HT-29 (cell line): Measurements from ENCODE around the gene PYCR2. TPM values are rescaled to one million over a fixed set of nuclear protein-coding genes. Genes with fewer than 3 reads are reported as not detected.

Source experiments
- DNase-seq: peaks from one replicate; pipeline ENCODE4 v3.0.0-alpha.2; 2015; ENCODE audit warnings: low spot score
- total RNA-seq: library from RNA; depleted of rRNA; stranded (reverse); fragments of >200 nt; shearing (Covaris generic); gene quantifications from 2 replicates; pipeline ENCODE4 v1.2.3, GENCODE V29; 2014

Gene PYCR2
- total RNA-seq, 1 experiment from 2014 or later = 60.6 TPM

DNA sequence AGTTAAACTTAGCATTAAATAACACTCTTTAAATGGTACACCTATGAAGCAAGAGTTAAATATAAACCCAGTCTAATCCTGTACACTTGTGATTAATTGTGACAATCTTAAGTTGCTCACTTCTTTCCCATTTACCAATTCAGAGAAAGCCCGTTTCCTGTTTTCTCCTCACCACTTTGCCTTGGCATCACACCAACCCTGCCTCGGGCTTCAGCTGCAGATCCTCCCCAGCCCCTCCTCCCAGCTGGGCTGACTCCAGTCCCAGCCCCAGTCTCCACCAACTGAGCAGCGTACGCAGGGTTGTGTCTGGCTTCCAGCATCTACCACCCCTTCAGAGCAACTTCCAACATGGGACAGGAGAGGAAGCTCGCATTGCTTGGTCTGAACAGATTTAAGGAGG, 4.1 kb downstream of the PYCR2 start:
- DNase-seq = no peak

DNA sequence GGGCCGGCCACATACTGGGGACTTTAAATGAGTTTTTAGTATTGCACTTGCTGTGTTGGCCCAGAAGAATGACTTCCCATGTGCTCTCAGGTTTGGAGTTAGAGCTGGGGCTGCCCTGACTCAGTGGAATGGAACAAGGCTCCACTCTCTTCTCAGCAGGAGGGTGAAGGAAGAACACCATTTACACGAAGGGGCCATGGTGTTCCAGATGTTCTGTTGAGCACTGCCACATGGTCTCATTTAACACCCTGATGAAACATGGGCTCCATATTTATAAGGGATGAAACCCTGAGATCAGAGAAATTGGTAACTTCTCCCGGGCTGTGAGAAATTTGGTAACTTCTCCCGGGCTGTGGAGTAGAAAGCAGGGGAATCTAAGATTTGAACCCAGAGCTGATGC, 5.8 kb downstream of the PYCR2 start:
- no peak for DNase-seq

- DNase-seq = no peak
These were observed 6.5 kb downstream of the PYCR2 start for GRCh38 chr1:225917536-225917935.

DNA sequence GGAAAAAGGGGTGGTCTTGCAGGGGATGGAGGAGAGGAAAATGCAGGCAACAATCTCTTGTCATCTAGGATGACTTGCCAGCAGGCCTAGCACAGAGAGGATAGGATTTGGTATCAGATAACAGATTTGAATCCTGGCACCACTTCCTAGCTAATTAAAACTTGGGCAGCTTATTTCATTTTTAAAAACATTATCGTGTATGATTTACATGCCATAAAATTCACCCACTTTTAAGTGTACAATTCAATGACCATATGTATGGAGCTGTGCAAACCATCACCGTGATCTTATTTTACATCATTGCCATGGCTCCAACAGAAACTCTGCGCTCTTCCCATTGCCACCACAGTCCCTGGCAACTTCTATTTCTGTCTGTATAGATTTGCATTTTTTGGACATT, 6.9 kb downstream of the PYCR2 start:
- no peak for DNase-seq

- DNase-seq = no peak
These were observed 8.5 kb downstream of the PYCR2 start for GRCh38 chr1:225915538-225915991.

GRCh38 chr1:225914947-225915346, 9.1 kb downstream of the PYCR2 start:
- DNase-seq = no peak

DNA sequence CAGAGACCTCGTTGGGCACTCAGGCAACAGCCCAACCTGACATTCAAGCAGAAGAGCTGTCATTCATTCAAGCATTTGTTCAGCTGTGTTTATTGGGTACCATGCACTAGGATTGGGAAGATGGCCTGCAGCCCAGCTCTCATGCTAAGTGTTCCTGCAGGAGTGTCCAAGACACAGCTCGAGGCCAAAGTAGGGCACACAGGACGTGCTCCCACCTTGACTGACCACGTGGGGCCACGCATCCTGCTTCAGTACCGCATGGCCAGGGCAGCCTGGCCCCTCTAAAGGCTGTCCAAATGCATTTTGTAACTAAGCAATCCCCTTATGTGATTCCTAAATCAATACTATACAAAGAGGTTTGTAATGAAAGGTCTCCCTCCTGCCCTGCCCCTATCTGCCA, 9.7 kb downstream of the PYCR2 start:
- no peak for DNase-seq

DNA sequence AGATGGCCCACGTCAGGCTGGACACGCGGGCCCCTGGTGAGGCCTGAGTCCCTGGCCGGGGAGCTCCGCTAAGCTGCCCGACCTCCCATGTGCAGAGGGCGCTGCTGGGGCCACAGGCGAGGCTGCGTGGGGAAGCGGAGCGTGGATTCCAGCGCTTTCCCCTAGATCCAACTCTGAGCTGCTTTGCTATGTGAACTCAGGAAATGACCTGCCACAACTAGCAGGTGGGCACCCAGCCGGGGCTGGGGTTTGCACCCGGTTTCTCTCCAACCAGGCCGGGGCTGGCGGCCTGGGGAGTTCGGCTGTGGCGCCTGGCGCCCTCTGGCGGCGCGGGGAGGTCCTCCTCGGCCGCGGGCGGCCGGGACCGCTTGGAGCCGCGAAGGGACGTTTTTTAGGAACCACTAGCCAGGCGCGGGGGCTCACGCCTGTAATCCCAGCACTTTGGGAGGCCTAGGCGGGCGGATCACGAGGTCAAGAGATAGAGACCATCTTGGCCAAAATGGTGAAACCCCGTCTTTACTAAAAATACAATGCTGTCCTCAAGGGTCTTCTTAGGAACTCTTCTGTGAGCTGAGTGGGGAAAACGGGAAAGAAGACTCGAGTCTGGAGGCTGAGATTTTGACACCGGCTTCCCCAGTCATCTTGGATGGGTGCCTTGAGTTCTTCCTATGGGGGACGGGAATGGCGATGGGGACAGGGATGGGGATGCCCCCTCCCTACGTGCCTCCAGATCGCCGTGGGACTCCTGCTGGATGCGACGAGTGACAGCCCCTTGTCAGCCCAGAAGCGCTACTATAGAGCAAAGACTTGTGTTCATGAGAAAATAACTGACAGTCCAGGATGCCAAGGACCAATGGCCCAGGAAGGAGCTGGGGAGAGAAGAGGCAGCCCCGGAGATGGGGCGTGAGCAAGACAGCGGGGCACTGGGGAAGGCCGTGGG, 12.6 kb downstream of the PYCR2 start:
- peak; percentile 69 for DNase-seq

- no peak for DNase-seq
These were observed 14.6 kb downstream of the PYCR2 start for GRCh38 chr1:225909477-225909876.

GRCh38 chr1:225908773-225909172, 15.3 kb downstream of the PYCR2 start:
- no peak for DNase-seq

DNA sequence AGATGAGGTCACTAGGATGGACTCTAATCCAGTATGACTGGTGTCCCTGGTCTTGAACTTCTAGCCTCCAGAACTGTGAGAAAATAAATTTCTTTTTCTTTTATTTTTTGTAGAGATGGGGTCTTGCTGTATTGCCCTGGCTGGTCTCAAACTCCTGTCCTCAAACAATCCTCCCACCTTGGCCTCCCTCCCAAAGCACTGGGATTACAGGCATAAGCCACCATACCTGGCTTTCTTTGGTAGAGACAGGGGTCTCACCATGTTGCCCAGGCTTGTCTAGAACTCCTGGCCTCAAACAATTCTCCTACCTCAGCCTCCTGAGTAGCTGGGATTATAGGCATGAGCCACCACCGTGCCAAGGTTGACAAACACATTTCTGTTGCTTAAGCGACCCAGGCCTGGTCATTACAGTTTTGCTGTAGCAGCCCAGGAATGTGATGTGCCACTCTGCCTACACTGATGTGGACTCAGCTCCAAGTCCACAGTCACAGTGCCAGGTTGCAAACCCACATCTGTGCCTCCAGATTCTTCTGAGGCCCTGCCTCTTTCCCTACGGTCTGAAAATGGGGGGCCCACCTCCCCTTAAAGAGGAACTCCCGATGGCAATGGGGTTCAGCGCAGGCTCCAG, 15.9 kb downstream of the PYCR2 start:
- no peak for DNase-seq

DNA sequence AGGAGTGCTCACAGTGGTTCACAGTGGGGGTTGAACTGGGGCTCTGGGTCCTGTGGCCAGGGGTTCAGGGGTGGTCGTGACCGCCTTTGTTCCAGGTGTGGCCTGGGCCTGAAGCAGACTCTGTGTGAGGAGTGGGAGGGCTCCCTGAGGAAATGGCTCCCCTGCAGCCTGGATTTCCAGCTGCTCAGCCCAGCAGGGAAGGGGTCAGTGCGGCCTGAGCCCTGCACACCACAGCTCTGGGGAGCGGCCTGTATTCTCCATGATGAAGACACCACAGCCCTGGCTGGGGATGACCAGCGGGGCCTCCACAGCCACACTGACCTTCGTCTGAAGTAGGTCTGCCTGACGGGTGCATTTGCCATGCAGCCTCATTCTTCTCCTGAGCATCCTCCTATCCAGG, 16.7 kb downstream of the PYCR2 start:
- DNase-seq = no peak

DNA sequence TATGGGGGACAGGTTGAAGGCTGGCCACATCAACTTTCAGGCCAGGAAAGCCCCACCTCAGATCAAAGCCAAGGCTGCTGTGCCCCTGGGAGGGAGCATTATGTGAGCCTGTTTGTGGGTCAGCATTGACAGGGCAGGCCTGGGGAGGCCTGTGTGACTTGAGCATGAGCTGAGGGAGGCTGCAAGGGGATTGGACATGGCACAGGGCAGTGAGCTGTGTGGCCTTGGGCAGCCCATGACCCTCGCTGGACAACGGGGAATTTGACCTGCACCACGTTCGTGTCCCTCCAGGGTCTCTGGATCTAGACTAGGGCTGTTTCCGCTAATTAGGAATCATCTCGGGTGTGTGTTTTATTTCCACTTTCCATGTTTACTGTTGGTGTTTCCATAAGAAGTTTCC, 17.6 kb downstream of the PYCR2 start:
- DNase-seq = no peak

GRCh38 chr1:225903623-225904022, 20.4 kb downstream of the PYCR2 start:
- DNase-seq = no peak

- DNase-seq = no peak
These were observed 24.8 kb downstream of the PYCR2 start for GRCh38 chr1:225899044-225899925.

- DNase-seq = peak; percentile 46
These were observed 26.2 kb downstream of the PYCR2 start for GRCh38 chr1:225897595-225898514.

DNA sequence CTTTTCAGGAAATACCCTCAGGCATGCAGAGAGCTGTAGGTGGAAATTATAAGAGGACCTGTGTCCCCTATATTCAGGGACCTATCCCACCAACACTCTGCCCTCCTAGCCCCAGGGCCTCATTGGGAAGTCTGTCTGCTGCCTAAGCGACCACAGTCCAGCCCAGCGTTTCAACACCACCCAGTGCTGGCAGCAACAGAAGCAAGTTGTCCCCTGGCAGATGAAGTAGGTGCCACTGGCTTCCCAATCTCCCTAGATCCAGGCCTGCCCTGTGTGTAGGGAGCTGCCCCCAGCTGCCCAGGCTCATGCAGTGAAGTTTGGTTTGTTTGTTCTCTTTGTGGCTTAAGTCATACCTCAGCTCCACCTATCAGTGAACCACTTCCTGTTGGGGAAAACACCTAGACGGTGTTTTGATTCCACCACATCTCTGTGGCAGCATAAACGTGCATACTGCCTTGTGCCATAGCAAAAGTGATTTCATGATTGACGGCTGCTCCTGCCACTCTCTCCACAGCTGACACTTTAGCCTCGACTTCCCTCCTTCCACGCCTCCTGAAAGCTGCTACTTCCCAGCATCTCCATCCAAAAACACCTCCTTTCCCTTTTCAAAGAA, 27.0 kb downstream of the PYCR2 start:
- DNase-seq = peak; percentile 89

- DNase-seq = peak; percentile 5
These were observed 27.6 kb downstream of the PYCR2 start for GRCh38 chr1:225896494-225896893.

- no peak for DNase-seq
These were observed 31.7 kb downstream of the PYCR2 start for GRCh38 chr1:225892307-225892706.

- peak; percentile 77 for DNase-seq
These were observed 32.6 kb downstream of the PYCR2 start for GRCh38 chr1:225891229-225891972.
